Neural progenitor cell (in vitro differentiated cells): ENCODE data around the gene GPR107.

Experiments used
- CTCF ChIP-seq: fragments of 200-600 bp; sonication (generic); IDR thresholded peaks from 2 replicates; pipeline ENCODE4 v1.5.1; 2017; ENCODE audit warnings: antibody characterized with exemption, mild to moderate bottlenecking
- EZH2 ChIP-seq: fragments of 200-600 bp; sonication (generic); IDR thresholded peaks from 2 replicates; pipeline ENCODE4 v1.6.1; 2017; ENCODE audit warnings: antibody characterized with exemption, mild to moderate bottlenecking, moderate library complexity
- EZH2phosphoT487 ChIP-seq: fragments of 200-600 bp; sonication (generic); IDR thresholded peaks from 2 replicates; pipeline ENCODE4 v1.6.1; 2017; ENCODE audit warnings: antibody characterized with exemption

DNA sequence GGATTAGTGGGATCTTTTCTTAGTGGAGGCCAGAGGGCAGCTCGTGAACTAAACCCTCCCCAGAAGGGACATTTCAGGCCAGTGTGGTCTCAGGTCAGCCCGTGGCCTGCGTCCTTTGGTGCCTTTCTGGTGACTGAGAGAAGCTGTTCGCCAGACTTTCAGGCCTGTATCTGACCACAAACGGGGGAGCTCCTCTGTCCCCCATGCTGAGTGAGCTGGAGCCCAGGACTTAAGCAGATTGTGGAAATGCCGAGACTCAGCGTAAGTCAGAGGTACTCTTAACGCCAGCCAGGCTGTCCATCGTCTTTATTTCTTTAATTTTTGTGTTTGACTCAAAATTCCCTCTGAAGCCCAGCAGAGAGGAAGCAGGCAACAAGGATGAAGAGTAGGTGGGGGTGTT lies 63.7 kb downstream of the GPR107 start:
- no peak for TF ChIP-seq CTCF
- TF ChIP-seq EZH2 = no peak
- TF ChIP-seq EZH2phosphoT487 = no peak
